AG04450 (cell line): ENCODE results near the gene LNPEP. TPM values are rescaled to one million over a fixed set of nuclear protein-coding genes. Genes with fewer than 3 reads are reported as not detected.
"Not testable (repeated sequence)": the region's sequence is repeated elsewhere in the genome, so short reads cannot be mapped to it uniquely, and the experiment has no call there.

ENCODE experiments used
- CTCF ChIA-PET: fragments of 300-600, 350-600 bp; formaldehyde crosslinking; extraction: SDS; loops from one replicate; lab custom pipeline; 2022; ENCODE audit warnings: antibody characterized with exemption, inconsistent platforms; lab: Charles Lee
- POLR2A ChIA-PET: fragments of 350-600 bp; formaldehyde crosslinking; extraction: SDS; loops from one replicate; lab custom pipeline; 2021; ENCODE audit warnings: antibody characterized with exemption, inconsistent platforms; lab: Yijun Ruan, JAX
- DNase-seq: peaks from one replicate; pipeline ENCODE4 v3.0.0-alpha.2; 2011; ENCODE audit warnings: low read depth, low spot score
- H3K27ac ChIP-seq: one replicate; pipeline ENCODE4 v1.5.1; 2012; ENCODE audit warnings: low read depth, low read length, control low read depth
- H3K27me3 ChIP-seq: one replicate; pipeline ENCODE4 v1.6.0; 2012; ENCODE audit warnings: low read length; ENCODE audit not compliant: control insufficient read depth, insufficient read depth
- H3K4me3 ChIP-seq: 2 replicates; pipeline ENCODE4 v1.5.1; 2011; ENCODE audit warnings: mild to moderate bottlenecking, low read depth, low read length, control low read depth
- H3K9me3 ChIP-seq: 2 replicates; pipeline ENCODE4 v1.5.1; 2012; ENCODE audit warnings: low read length; ENCODE audit not compliant: control insufficient read depth, insufficient read depth
- polyA plus RNA-seq: library from polyadenylated mRNA; depleted of rRNA; stranded (reverse); fragments of >200 nt; gene quantifications from 2 replicates; pipeline ENCODE4 v1.2.3, GENCODE V29; 2011
- TF ChIP-seq, protein P1 (sequence below): IDR thresholded peaks from 2 replicates; pipeline ENCODE4 v1.5.1; 2011; ENCODE audit warnings: low read depth, low read length, control low read depth, inconsistent platforms

Gene LNPEP
- polyA plus RNA-seq, 1 experiment, result 13.4 TPM

GRCh38 chr5:96927008-96927407 is 8.9 kb upstream of the LNPEP start:
- TF ChIP-seq, protein P1, sequence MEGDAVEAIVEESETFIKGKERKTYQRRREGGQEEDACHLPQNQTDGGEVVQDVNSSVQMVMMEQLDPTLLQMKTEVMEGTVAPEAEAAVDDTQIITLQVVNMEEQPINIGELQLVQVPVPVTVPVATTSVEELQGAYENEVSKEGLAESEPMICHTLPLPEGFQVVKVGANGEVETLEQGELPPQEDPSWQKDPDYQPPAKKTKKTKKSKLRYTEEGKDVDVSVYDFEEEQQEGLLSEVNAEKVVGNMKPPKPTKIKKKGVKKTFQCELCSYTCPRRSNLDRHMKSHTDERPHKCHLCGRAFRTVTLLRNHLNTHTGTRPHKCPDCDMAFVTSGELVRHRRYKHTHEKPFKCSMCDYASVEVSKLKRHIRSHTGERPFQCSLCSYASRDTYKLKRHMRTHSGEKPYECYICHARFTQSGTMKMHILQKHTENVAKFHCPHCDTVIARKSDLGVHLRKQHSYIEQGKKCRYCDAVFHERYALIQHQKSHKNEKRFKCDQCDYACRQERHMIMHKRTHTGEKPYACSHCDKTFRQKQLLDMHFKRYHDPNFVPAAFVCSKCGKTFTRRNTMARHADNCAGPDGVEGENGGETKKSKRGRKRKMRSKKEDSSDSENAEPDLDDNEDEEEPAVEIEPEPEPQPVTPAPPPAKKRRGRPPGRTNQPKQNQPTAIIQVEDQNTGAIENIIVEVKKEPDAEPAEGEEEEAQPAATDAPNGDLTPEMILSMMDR, result no peak
- Histone ChIP-seq H3K27me3 (no peaks in the 10 kb centered on the region), H3K4me3 (no peak overlapping the region), H3K9me3 (no peaks in the 10 kb centered on the region; the same call in 1 of the 2 replicates), H3K27ac (no peak overlapping the region)
- DNase-seq, result no peak
- CTCF ChIA-PET, result no interaction called here
- POLR2A ChIA-PET, result interaction anchor here (0.7 kb wide), 1 partner anchor 119 kb away, joined by 4 read pairs; the partner anchor contains the start of gene ERAP1

- ChIA-PET POLR2A (no interaction called here), CTCF (no interaction called here)
- TF ChIP-seq, protein P1, result no peak
- Histone ChIP-seq H3K9me3 (no peaks in the 10 kb centered on the region; the same call in 1 of the 2 replicates), H3K4me3 (no peak overlapping the region), H3K27me3 (no peaks in the 10 kb centered on the region), H3K27ac (no peak overlapping the region)
- no peak for DNase-seq
Measured at GRCh38 chr5:96928931-96929708, 6.8 kb upstream of the LNPEP start.

GRCh38 chr5:96930058-96930457 is 5.8 kb upstream of the LNPEP start:
- H3K27ac ChIP-seq, result no peak overlapping the region
- no peaks in the 10 kb centered on the region for H3K27me3 ChIP-seq
- no peak for DNase-seq
- no peaks in the 10 kb centered on the region; the same call in 1 of the 2 replicates for H3K9me3 ChIP-seq
- TF ChIP-seq, protein P1, result no peak
- POLR2A ChIA-PET, result no interaction called here
- H3K4me3 ChIP-seq, result no peak overlapping the region
- CTCF ChIA-PET, result no interaction called here

GRCh38 chr5:96930589-96930988 is 5.3 kb upstream of the LNPEP start:
- Histone ChIP-seq H3K9me3 (no peaks in the 10 kb centered on the region; the same call in 1 of the 2 replicates), H3K4me3 (no peak overlapping the region), H3K27me3 (no peaks in the 10 kb centered on the region), H3K27ac (no peak overlapping the region)
- TF ChIP-seq, protein P1, result no peak
- ChIA-PET POLR2A (no interaction called here), CTCF (no interaction called here)
- DNase-seq, result no peak

DNA sequence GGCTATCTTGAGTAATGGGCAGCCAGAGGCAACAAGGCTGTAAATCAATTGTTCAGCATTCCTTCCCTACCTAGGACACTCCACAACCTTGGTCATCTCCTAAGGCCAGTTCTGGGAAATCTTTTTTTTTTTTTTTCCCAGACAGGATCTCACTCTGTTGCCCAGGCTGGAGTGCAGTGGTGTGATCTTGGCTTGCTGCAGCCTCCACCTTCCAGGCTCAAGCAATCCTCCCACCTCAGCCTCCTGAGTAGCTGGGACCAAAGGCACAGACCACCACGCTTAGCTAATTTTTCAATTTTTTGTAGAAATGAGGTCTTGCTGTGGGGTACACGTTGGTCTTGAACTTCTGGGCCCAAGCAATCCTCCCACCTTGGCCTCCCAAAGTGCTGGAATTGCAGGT is 4.8 kb upstream of the LNPEP start:
- DNase-seq, H3K27ac ChIP-seq, H3K4me3 ChIP-seq, H3K27me3 ChIP-seq, POLR2A ChIA-PET, CTCF ChIA-PET, H3K9me3 ChIP-seq: not testable (repeated sequence)
